Measurements from ENCODE around the gene PCK2.
A peak's percentile ranks its signal among the peaks of the same experiment; 100 is the strongest.

The PCK2 gene

GRCh38 chr14:24141097-24141880, 47.2 kb downstream of the PCK2 start, which contains the start of gene EMC9:
EMC9 (minus strand) TSS chr14:24141591; CDS start chr14:24141304, 287 bp downstream.
- DNase-seq (ENCODE audit: low read depth) = peak; percentile 100
- TF ChIP-seq CTCF (IDR thresholded peaks at IDR 0.05; ENCODE audit: insufficient read depth, low read depth, low read length, missing control alignments) = peak; percentile 43
- peak within 1 kb of the TSS; percentile 91 for H3K4me3 ChIP-seq (ENCODE audit: low read length)

GRCh38 chr14:24143511-24143910, 49.4 kb downstream of the PCK2 start:
- DNase-seq (ENCODE audit: low read depth) = no peak
- no peak overlapping the region for H3K4me3 ChIP-seq (ENCODE audit: low read length)
- no peak for TF ChIP-seq CTCF (IDR thresholded peaks at IDR 0.05; ENCODE audit: insufficient read depth, low read depth, low read length, missing control alignments)

- no peak overlapping the region for H3K4me3 ChIP-seq (ENCODE audit: low read length)
- DNase-seq (ENCODE audit: low read depth) = no peak
- TF ChIP-seq CTCF (IDR thresholded peaks at IDR 0.05; ENCODE audit: insufficient read depth, low read depth, low read length, missing control alignments) = no peak
Observed at GRCh38 chr14:24144451-24144850, 50.3 kb downstream of the PCK2 start.

GRCh38 chr14:24145219-24145618, 51.1 kb downstream of the PCK2 start:
- H3K4me3 ChIP-seq (ENCODE audit: low read length) = no peak overlapping the region
- no peak for TF ChIP-seq CTCF (IDR thresholded peaks at IDR 0.05; ENCODE audit: insufficient read depth, low read depth, low read length, missing control alignments)
- no peak for DNase-seq (ENCODE audit: low read depth)

- no peak for DNase-seq (ENCODE audit: low read depth)
- no peak for TF ChIP-seq CTCF (IDR thresholded peaks at IDR 0.05; ENCODE audit: insufficient read depth, low read depth, low read length, missing control alignments)
- peak overlapping the region; percentile 87 for H3K4me3 ChIP-seq (ENCODE audit: low read length)
Observed at GRCh38 chr14:24145690-24146452, 51.8 kb downstream of the PCK2 start.

- TF ChIP-seq CTCF (IDR thresholded peaks at IDR 0.05; ENCODE audit: insufficient read depth, low read depth, low read length, missing control alignments) = no peak
- DNase-seq (ENCODE audit: low read depth) = peak; percentile 97
- peak within 1 kb of the TSS; percentile 87 for H3K4me3 ChIP-seq (ENCODE audit: low read length)
Observed at GRCh38 chr14:24146453-24146977, 52.4 kb downstream of the PCK2 start, which contains the start of gene PSME2. PSME2 (minus strand) TSS chr14:24146610; CDS start chr14:24146581, 29 bp downstream.

All from epithelial cell of esophagus (primary cell).